Sigmoid colon (tissue), 7 donors: ENCODE measurements around the gene CYP2C9. TPM values are rescaled to one million over a fixed set of nuclear protein-coding genes. Genes with fewer than 3 reads are reported as not detected.

Experiments
- DNase-seq: peaks from one replicate; pipeline ENCODE4 v3.0.0-alpha.2; 2019
- H3K27ac ChIP-seq, 4 donors: fragments of 200-600 bp; sonication (generic); one replicate each; pipeline ENCODE4 v1.5.1; 2016 to 2019; ENCODE audit warnings: mild to moderate bottlenecking in 1 of 4
- H3K27me3 ChIP-seq, 3 donors: fragments of 200-600 bp; sonication (generic); one replicate each; pipeline ENCODE4 v1.5.1; 2019; ENCODE audit warnings: mild to moderate bottlenecking in 1 of 3
- H3K36me3 ChIP-seq, 4 donors: fragments of 200-600 bp; sonication (generic); one replicate each; pipeline ENCODE4 v1.5.1; 2016 to 2019
- H3K4me1 ChIP-seq, 4 donors: fragments of 200-600 bp; sonication (generic); one replicate each; pipeline ENCODE4 v1.5.1; 2017 to 2019
- H3K4me3 ChIP-seq, 4 donors: fragments of 200-600 bp; sonication (generic); one replicate each; pipeline ENCODE4 v1.5.1; 2017 to 2019; ENCODE audit warnings: mild to moderate bottlenecking in 2 of 4, moderate library complexity in 1 of 4
- H3K9me3 ChIP-seq, 4 donors: fragments of 200-600 bp in 3 of 4; sonication (generic) in 3 of 4; one replicate each; pipeline versions ENCODE4 v1.5.1 to v1.6.1; 2013 to 2019
- EP300 ChIP-seq, 4 donors: sonication (generic); formaldehyde crosslinking; IDR thresholded peaks; one replicate each; pipeline ENCODE4 v1.6.1; 2017; ENCODE audit warnings: antibody characterized with exemption in 4 of 4
- POLR2A ChIP-seq, 2 donors: fragments of 450-650 bp; IDR thresholded peaks; one replicate each; pipeline ENCODE4 v1.6.1; 2016; ENCODE audit warnings: antibody characterized with exemption in 2 of 2, mild to moderate bottlenecking in 2 of 2, moderate library complexity in 2 of 2
- POLR2AphosphoS5 ChIP-seq, 4 donors: sonication (generic); formaldehyde crosslinking; IDR thresholded peaks; one replicate each; pipeline ENCODE4 v1.6.1; 2017; ENCODE audit warnings: antibody characterized with exemption in 4 of 4
- WGBS, 2 donors: extraction: QIAGEN DNeasy Blood & Tissue Kit; methylation state at CpG; one replicate each; pipeline ENCODE4 v1.1.7; 2013; 5-methylcytosine and 5-hydroxymethylcytosine counted together
- intact Hi-C: fragments of 100-400 bp; cut with DNase I; formaldehyde crosslinking; loops from one replicate; pipeline ENCODE4 v1.15.1; 2023
- polyA plus RNA-seq, 3 donors: library from polyadenylated mRNA; stranded (reverse); fragments of 200-250 nt; gene quantifications; one replicate each; pipeline ENCODE4 v1.2.3, GENCODE V29; 2013
- total RNA-seq, 4 donors: library from RNA; depleted of rRNA; stranded (reverse); fragments of >200 nt; gene quantifications; one replicate each; pipeline ENCODE4 v1.1.0, GENCODE V29; 2016
- TF ChIP-seq, protein P1 (sequence below), 4 experiments: fragments of 450-650 bp in 3 of 4; fragments of 200-600 bp in 1 of 4; IDR thresholded peaks; one replicate each; pipeline ENCODE4 v1.5.1; 2016 to 2019; ENCODE audit warnings: antibody characterized with exemption in 4 of 4, mild to moderate bottlenecking in 3 of 4, moderate library complexity in 2 of 4
- donor health status: healthy with polysubstance abuse.
- donor health status: Bipolar disorder and iron deficiency.
- donor health status: healthy.

CYP2C9 gene
- total and polyA plus RNA-seq, 7 donors: 2.5 TPM; not detected in 6

DNA sequence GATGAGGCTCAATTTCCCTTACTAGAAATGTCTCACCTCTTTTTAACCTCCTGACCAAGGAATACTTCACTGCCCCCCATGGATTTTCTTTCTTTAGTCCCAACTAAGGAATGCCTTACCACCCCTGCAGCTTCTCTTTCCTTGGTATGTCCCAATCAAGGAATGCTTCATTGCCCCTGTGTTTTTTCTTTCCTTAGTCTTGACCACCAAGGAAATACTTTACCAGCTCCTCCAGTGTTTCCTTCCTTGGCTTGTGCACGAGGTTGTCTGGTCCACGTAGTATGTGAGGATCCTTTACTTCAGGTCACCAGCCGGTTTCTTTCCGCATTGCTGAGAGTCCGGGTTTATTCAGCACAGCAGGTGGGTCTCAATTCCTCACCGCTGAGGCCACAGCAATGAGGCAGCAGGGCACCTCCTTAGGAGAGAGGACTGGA, 59.3 kb downstream of the CYP2C9 start:
- no peak overlapping the region for H3K4me3 ChIP-seq
- TF ChIP-seq, protein P1, sequence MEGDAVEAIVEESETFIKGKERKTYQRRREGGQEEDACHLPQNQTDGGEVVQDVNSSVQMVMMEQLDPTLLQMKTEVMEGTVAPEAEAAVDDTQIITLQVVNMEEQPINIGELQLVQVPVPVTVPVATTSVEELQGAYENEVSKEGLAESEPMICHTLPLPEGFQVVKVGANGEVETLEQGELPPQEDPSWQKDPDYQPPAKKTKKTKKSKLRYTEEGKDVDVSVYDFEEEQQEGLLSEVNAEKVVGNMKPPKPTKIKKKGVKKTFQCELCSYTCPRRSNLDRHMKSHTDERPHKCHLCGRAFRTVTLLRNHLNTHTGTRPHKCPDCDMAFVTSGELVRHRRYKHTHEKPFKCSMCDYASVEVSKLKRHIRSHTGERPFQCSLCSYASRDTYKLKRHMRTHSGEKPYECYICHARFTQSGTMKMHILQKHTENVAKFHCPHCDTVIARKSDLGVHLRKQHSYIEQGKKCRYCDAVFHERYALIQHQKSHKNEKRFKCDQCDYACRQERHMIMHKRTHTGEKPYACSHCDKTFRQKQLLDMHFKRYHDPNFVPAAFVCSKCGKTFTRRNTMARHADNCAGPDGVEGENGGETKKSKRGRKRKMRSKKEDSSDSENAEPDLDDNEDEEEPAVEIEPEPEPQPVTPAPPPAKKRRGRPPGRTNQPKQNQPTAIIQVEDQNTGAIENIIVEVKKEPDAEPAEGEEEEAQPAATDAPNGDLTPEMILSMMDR (IDR thresholded peaks at IDR 0.05): no peak
- TF ChIP-seq POLR2AphosphoS5 (IDR thresholded peaks at IDR 0.05): no peak
- no peak for TF ChIP-seq POLR2A (IDR thresholded peaks at IDR 0.05)
- no peak for TF ChIP-seq EP300 (IDR thresholded peaks at IDR 0.05)
- no peaks in the 10 kb centered on the region for H3K36me3 ChIP-seq
- H3K27me3 ChIP-seq: no peaks in the 10 kb centered on the region
- H3K9me3 ChIP-seq: peaks cover 0 to 2% (median 0%) of the 10 kb centered on the region in 4 donors
- H3K4me1 ChIP-seq: no peaks in the 10 kb centered on the region
- 84 to 91% methylated on average over 6 of the region's 6 CpGs for WGBS, 2 donors
- H3K27ac ChIP-seq: no peak overlapping the region
- intact Hi-C loops: no loop called here
- no peak for DNase-seq

DNA sequence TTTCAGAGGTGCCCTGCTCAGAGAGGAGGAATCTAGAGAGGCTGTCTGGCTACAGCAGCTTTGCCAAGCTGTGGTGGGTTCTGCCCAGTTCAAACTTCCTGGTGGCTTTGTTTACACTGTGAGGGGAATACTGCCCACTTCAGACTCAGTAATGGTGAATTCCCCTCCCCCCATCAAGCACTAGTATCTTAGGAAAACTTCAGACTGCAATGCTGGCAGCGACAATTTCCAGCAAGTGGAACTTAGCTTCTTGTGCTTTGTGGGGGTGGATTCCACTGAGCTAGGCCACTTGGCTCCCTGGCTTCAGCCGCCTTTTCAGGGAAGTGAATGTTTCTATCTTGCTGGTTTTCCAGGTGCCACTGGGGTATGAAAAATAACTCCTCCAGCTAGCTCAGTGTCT, 88.0 kb downstream of the CYP2C9 start:
- peak; percentile 33 for DNase-seq
- H3K4me3 ChIP-seq: no peak overlapping the region
- TF ChIP-seq POLR2A (IDR thresholded peaks at IDR 0.05) (no peak), EP300 (IDR thresholded peaks at IDR 0.05) (no peak), POLR2AphosphoS5 (IDR thresholded peaks at IDR 0.05) (no peak)
- TF ChIP-seq, protein P1 (IDR thresholded peaks at IDR 0.05): no peak
- 90 to 95% methylated on average over 2 of the region's 2 CpGs for WGBS, 2 donors
- H3K27me3 ChIP-seq: no peaks in the 10 kb centered on the region
- H3K27ac ChIP-seq: no peak overlapping the region
- intact Hi-C loops: no loop called here
- H3K4me1 ChIP-seq: no peaks in the 10 kb centered on the region
- H3K9me3 ChIP-seq: no peaks in the 10 kb centered on the region
- no peaks in the 10 kb centered on the region for H3K36me3 ChIP-seq

DNA sequence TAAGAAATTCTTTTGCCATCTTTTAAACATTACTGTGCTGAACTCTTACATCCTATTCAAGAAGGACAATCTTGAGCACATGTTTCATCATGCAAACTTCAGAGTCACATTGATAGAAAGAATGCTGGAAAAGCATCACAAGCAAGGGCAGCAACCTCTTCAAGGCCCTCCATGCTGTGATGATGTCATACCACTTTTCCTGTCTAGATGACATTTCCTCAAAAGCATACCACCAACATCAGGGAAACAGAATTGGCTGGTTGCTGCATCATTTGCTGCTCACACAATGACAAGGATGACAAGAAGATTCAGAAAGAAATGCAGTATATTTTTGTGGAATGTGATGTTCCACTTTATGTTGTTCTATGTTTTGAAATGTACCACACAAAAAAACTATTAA, 93.2 kb downstream of the CYP2C9 start:
- intact Hi-C loops: no loop called here
- no peak overlapping the region for H3K27ac ChIP-seq
- H3K9me3 ChIP-seq: no peaks in the 10 kb centered on the region
- no peaks in the 10 kb centered on the region for H3K27me3 ChIP-seq
- H3K36me3 ChIP-seq: no peaks in the 10 kb centered on the region
- TF ChIP-seq POLR2AphosphoS5 (IDR thresholded peaks at IDR 0.05) (no peak), EP300 (IDR thresholded peaks at IDR 0.05) (no peak), POLR2A (IDR thresholded peaks at IDR 0.05) (no peak)
- TF ChIP-seq, protein P1 (IDR thresholded peaks at IDR 0.05): no peak
- no peak for DNase-seq
- no peaks in the 10 kb centered on the region for H3K4me1 ChIP-seq
- no peak overlapping the region for H3K4me3 ChIP-seq

DNA sequence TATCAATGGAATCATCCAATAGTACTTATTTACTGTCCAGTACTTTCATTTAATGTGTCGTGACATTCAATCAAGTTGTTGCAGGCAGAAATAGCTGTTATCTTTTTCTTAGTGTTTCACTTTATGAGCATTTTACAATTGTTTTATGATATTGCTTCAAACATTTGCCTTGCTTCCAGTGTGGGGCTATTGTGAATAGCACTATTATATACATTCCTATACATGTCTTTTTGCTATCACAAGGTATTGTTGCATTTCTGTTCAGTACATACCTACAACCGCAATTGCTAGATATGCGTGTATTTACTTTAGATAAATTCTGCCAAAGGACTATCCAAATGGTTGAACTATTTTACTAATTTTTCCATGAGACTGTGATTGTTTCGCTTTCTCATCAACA, 95.9 kb downstream of the CYP2C9 start:
- H3K36me3 ChIP-seq: no peaks in the 10 kb centered on the region
- intact Hi-C loops: no loop called here
- no peak overlapping the region for H3K27ac ChIP-seq
- no peak for DNase-seq
- H3K27me3 ChIP-seq: no peaks in the 10 kb centered on the region
- H3K4me3 ChIP-seq: no peak overlapping the region
- H3K4me1 ChIP-seq: no peaks in the 10 kb centered on the region
- 23 to 74% methylated on average over 4 of the region's 4 CpGs for WGBS, 2 donors
- H3K9me3 ChIP-seq: no peaks in the 10 kb centered on the region
- TF ChIP-seq EP300 (IDR thresholded peaks at IDR 0.05) (no peak), POLR2A (IDR thresholded peaks at IDR 0.05) (no peak), POLR2AphosphoS5 (IDR thresholded peaks at IDR 0.05) (no peak)
- TF ChIP-seq, protein P1 (IDR thresholded peaks at IDR 0.05): no peak
